Nephron progenitor cell (in vitro differentiated cells): ENCODE data around the gene GLT8D1.
A peak's percentile ranks its signal among the peaks of the same experiment; 100 is the strongest.

ENCODE experiments used
- DNase-seq: peaks from one replicate; pipeline ENCODE4 v3.0.0; 2021
- H3K27ac Mint-ChIP-seq: 2 replicates; pipeline ENCODE4 v1.8.0; 2021; ENCODE audit warnings: mild to moderate bottlenecking, moderate library complexity, mixed read lengths
- H3K27me3 Mint-ChIP-seq: 2 replicates; pipeline ENCODE4 v1.8.0; 2021; ENCODE audit warnings: mild to moderate bottlenecking, low read depth, mixed read lengths; ENCODE audit not compliant: poor library complexity
- H3K36me3 Mint-ChIP-seq: 2 replicates; pipeline ENCODE4 v1.8.0; 2021; ENCODE audit warnings: low read depth, mixed read lengths
- H3K4me1 Mint-ChIP-seq: 2 replicates; pipeline ENCODE4 v1.8.0; 2021; ENCODE audit warnings: mixed read lengths
- H3K4me3 Mint-ChIP-seq: 2 replicates; pipeline ENCODE4 v1.8.0; 2021; ENCODE audit warnings: mild to moderate bottlenecking, moderate library complexity, mixed read lengths
- H3K9me3 Mint-ChIP-seq: 2 replicates; pipeline ENCODE4 v1.8.0; 2021; ENCODE audit warnings: mild to moderate bottlenecking, moderate library complexity, mixed read lengths
- TF ChIP-seq, protein P1 (sequence below): fragments of 200-600 bp; sonication (generic); IDR thresholded peaks from 2 replicates; pipeline ENCODE4 v1.5.0; 2021; ENCODE audit warnings: antibody characterized with exemption

Gene GLT8D1

GRCh38 chr3:52705438-52705687 is 228 bp downstream of the GLT8D1 start:
- no peak for DNase-seq
- peak overlapping the region; percentile 98 for H3K4me3 Mint-ChIP-seq
- H3K36me3 Mint-ChIP-seq = peaks cover 28% of the 10 kb centered on the region
- H3K4me1 Mint-ChIP-seq = peaks cover 34% of the 10 kb centered on the region
- TF ChIP-seq, protein P1, sequence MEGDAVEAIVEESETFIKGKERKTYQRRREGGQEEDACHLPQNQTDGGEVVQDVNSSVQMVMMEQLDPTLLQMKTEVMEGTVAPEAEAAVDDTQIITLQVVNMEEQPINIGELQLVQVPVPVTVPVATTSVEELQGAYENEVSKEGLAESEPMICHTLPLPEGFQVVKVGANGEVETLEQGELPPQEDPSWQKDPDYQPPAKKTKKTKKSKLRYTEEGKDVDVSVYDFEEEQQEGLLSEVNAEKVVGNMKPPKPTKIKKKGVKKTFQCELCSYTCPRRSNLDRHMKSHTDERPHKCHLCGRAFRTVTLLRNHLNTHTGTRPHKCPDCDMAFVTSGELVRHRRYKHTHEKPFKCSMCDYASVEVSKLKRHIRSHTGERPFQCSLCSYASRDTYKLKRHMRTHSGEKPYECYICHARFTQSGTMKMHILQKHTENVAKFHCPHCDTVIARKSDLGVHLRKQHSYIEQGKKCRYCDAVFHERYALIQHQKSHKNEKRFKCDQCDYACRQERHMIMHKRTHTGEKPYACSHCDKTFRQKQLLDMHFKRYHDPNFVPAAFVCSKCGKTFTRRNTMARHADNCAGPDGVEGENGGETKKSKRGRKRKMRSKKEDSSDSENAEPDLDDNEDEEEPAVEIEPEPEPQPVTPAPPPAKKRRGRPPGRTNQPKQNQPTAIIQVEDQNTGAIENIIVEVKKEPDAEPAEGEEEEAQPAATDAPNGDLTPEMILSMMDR = no peak
- H3K27ac Mint-ChIP-seq = peak overlapping the region; percentile 98
- H3K9me3 Mint-ChIP-seq = no peaks in the 10 kb centered on the region
- H3K27me3 Mint-ChIP-seq = peaks cover 6% of the 10 kb centered on the region

DNA sequence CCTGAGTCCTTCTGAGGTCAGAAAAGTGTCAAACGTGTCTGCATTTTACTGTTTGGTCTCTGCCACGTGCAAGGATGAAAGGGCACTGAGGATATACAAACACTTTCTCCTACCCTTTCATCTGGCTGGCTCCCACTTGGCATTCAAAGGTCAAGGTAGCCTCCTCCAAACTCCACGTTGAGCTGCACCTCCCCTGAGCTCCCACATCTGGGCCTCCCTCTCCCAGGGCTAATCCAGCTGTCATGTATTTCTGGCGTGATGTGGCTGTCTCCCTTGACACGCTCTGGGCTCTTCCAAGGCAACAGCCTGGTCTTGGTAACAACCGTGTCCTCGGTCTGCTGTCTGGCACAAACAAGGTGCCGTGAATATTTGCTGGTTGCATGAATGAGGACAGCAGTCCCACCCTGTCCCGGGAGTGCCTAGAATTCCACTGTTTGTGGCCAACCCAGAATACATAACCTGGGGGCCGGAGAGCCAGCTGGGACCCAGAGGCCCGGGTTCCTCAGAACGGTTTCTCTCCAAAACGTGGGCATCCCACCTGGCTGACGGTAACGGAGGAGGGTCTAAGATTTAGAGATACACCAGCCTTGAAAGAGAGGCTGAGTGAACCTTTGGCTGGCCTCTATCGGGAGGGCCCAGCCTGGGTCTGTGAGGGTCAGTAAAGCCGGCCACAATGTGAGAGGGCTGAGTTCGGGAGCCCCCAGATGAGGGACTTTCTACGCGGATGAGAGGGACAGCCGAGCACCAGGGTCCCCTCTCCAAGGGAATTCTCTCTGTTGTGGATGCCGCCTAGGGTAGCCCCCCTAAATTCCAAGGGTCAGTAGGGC is 767 bp downstream of the GLT8D1 start:
- peaks cover 34% of the 10 kb centered on the region for H3K4me1 Mint-ChIP-seq
- peaks cover 23% of the 10 kb centered on the region for H3K36me3 Mint-ChIP-seq
- peak overlapping the region; percentile 98 for H3K4me3 Mint-ChIP-seq
- no peaks in the 10 kb centered on the region for H3K9me3 Mint-ChIP-seq
- TF ChIP-seq, protein P1 = no peak
- DNase-seq = peak; percentile 17
- peak overlapping the region; percentile 98 for H3K27ac Mint-ChIP-seq
- peaks cover 6% of the 10 kb centered on the region for H3K27me3 Mint-ChIP-seq

DNA sequence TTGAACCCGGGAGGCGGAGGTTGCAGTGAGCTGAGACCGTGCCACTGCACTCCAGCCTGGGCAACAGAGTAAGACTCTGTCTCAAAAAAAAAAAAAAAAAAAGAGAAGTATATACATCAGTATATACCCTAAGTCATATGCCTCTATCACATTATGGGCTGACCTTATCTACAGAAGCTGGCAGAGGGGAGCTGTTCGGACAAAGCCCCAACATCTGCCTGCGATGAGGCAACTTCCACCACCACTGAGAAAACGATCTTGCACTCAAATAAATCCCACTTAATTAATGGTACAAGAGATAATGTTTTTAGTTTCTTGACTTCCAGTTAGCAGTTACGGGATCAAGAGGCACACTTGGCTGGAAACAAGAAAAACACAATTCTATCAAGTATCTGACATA is 2.2 kb downstream of the GLT8D1 start:
- no peak for DNase-seq
- H3K4me1 Mint-ChIP-seq = peaks cover 34% of the 10 kb centered on the region
- peaks cover 6% of the 10 kb centered on the region for H3K27me3 Mint-ChIP-seq
- no peaks in the 10 kb centered on the region for H3K9me3 Mint-ChIP-seq
- TF ChIP-seq, protein P1 = no peak
- H3K4me3 Mint-ChIP-seq = peak overlapping the region; percentile 98
- H3K36me3 Mint-ChIP-seq = peaks cover 10% of the 10 kb centered on the region
- H3K27ac Mint-ChIP-seq = no peak overlapping the region

DNA sequence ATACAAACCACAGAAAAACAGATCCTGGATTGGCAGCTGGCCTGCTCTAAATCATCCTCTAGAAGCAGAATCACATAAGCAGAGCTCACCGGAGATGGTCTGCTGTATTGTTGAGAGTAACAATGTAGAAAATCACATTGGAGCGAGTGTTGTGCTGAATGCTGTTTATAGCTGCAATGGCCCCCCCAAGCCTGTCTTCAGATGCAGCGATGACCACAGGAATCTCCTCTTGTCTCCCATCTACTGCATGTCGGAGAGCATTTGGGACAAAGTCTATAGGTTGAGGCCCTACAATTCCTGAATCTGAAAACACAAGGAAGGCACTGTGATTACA is 8.0 kb downstream of the GLT8D1 start:
- Mint-ChIP-seq H3K27ac (peak overlapping the region; percentile 84), H3K4me1 (no peaks in the 10 kb centered on the region), H3K36me3 (peaks cover 49% of the 10 kb centered on the region), H3K27me3 (no peaks in the 10 kb centered on the region), H3K9me3 (no peaks in the 10 kb centered on the region), H3K4me3 (no peak overlapping the region)
- TF ChIP-seq, protein P1 = no peak
- DNase-seq = no peak

- H3K4me1 Mint-ChIP-seq = no peaks in the 10 kb centered on the region
- DNase-seq = no peak
- peak overlapping the region; percentile 84 for H3K27ac Mint-ChIP-seq
- H3K9me3 Mint-ChIP-seq = no peaks in the 10 kb centered on the region
- H3K36me3 Mint-ChIP-seq = peaks cover 51% of the 10 kb centered on the region
- no peaks in the 10 kb centered on the region for H3K27me3 Mint-ChIP-seq
- H3K4me3 Mint-ChIP-seq = no peak overlapping the region
- TF ChIP-seq, protein P1 = no peak
Observed at GRCh38 chr3:52696830-52697631, 8.6 kb downstream of the GLT8D1 start.
